Erythroblast (primary cell): ENCODE measurements around the gene ZNF280B.
A peak's percentile ranks its signal among the peaks of the same experiment; 100 is the strongest.
"Not testable (repeated sequence)": the region's sequence is repeated elsewhere in the genome, so short reads cannot be mapped to it uniquely, and the experiment has no call there.

ENCODE experiments used
- DNase-seq, 2 experiments: peaks; one replicate each; lab custom pipeline; 2025; lab: John Stamatoyannopoulos, UW
- GATA1 ChIP-seq: IDR thresholded peaks from 2 replicates; pipeline ENCODE4 v1.6.1; 2011; ENCODE audit warnings: low read depth, mild to moderate bottlenecking, control low read depth, low read length, moderate library complexity
- POLR2A ChIP-seq: IDR thresholded peaks from 2 replicates; pipeline ENCODE4 v1.6.1; 2011; ENCODE audit warnings: mild to moderate bottlenecking, low read length

The ZNF280B gene

DNA sequence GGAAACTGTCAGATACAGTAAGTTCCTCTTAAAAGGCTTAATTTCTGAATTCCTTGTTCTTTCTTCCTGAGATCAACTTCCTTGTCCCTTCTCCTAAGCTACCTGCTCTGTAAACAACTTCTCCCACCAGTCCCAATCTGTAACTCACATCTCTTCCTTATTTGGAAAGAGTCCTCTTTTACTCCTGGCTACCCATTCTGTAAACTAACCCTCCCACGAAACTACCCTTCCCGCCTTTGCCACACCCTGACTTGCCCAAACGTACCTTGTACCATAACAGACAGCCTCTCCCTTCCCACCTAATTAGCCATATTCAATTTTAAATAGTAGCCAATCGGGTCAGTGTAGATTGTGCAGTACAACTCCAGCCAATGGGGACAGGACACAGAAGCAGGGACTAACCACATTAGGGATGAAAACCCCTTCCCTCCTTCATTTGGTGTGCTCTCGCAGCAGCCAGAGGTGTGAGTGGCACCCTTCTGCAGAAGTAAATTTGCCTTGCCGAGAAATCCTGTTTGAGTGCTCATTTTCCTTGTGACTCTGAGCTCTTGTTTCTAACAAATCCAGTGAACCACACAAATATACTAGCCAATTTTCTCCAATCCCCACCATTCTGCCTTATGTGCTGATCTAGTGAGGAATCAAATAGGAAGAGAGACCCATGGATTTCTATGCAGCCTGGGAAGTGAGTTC, 49.5 kb downstream of the ZNF280B start:
- DNase-seq, result peak in 1 of 2 experiments; percentile 4
- TF ChIP-seq POLR2A, result no peak
- no peak for TF ChIP-seq GATA1

DNA sequence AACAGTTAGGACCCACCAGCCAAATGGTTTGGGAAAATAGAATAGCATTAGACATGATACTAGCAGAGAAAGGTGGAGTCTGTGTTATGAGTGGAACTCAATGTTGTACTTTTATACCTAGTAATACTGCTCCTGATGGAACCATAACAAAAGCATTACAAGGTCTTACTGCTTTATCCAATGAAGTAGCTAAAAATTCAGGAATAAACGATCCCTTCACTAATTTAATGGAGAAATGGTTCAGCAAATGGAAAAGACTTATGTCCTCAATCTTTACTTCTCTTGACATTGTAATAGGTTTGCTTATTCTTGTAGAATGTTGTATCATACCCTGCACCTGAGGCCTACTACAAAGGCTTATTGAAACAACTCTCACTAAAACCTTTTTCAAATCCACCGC, 50.2 kb downstream of the ZNF280B start:
- no peak for DNase-seq
- TF ChIP-seq GATA1 (no peak), POLR2A (no peak)

DNA sequence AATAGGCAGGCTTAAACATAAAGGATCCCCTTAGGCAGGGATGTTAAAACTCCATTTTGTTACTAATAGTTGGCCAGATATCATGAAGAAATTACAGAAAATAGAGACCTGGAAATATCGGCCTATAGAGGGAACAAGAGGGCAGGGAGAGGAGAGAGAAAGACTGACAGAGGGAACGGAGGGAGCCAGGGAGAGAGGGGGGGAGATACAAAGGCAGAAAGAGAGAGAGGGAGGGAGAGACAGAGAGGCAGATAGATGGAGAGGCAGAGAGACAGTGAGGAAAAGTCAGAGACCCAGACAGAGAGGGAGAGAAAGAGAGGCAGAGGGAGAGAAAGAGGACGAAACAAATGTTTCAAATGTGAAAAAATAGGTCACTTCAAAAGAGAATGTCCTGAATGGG, 53.5 kb downstream of the ZNF280B start:
- no peak for DNase-seq
- TF ChIP-seq GATA1, result no peak

DNA sequence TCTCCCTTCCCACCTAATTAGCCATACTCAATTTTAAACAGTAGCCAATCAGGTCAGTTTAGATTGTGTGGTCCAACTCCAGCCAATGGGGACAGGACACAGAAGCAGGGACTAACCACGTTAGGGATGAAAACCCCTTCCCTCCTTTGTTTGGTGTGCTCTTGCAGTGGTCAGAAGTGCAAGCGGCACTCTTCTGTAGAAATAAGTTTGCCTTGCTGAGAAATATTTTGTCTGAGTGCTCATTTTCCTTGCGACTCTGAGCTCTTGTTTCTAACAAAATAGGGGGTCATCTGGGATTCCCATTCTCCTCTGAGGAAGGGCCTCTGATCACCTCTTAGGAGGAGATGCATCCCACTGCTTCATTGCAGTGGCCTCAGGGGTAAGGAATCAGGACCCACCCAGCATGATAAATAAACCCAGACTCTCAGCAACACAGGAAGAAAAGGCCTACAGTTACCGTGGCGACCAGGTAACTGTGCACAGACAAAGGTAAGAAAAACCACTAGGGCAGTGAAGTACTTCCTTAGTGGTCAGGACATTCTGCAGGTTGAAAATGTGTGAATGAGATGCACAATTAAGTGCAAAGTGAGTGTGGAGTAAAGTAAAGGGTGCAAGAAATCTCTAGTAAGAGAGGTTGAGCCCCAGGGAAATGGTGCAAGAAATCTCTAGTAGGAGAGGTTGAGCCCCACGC, 55.4 kb downstream of the ZNF280B start:
- no peak for DNase-seq
- no peak for TF ChIP-seq GATA1
- no peak for TF ChIP-seq POLR2A

DNA sequence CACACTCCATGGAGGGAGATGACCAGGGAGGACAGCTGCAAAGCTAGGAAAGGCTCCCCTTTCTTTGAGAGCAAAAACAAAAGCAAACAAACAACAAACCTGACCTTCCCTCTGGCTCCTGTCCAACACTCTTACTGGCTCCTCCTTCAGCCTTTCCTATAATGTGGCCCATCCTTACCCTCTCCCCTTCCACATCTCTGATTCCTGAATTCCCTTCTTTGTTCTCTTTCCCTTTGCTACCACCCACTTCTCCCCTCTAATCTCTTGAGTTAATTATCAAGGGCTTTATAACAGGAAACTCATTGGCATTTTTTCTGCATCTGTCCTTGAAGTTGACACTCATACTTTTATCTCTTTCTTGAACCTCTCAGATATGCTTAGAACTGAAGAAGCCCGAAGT, 56.3 kb downstream of the ZNF280B start:
- no peak for DNase-seq
- TF ChIP-seq GATA1 (no peak), POLR2A (no peak)

DNA sequence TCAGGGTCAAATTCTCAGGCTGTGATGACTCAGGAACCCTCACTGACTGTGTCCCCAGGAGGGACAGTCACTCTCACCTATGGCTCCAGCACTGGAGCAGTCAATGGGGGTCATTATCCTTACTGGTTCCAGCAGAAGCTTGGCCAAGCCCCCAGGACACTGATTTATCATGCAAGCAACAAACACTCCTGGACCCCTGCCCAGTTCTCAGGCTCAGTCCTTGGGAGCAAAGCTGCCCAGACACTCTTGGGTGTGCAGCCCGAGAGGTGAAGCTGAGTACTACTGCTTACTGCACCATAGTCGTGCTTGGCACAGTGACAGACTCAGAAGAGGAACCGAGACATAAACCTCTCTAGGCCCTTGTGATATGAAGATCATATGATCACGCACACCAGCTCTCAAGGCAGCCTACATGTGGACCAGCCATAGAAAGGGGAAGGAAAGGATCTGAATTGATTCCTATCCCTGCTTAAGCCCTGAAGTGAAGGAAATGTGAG, 58.2 kb downstream of the ZNF280B start:
- DNase-seq, result no peak
- TF ChIP-seq POLR2A, result no peak
- TF ChIP-seq GATA1, result no peak

DNA sequence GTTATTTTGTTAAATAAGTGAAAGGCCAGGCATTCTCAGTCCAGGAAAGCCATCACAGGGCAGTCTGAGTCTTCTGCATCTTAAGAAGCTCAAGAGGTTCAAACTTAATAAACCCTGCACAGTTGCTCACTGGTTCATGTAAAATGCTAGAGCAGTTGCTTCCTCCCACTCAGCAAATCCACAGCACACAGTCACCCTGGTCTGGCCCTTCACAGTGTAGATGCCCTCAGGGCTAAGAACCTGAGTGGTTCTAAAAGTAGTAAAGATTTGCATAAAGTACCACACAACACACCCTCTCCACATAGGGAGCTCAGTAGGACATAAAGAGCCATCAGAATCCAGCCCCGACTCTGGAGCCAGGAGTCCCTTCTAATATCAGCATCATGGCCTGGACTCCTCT, 58.7 kb downstream of the ZNF280B start:
- DNase-seq, result no peak
- TF ChIP-seq GATA1 (no peak), POLR2A (no peak)

DNA sequence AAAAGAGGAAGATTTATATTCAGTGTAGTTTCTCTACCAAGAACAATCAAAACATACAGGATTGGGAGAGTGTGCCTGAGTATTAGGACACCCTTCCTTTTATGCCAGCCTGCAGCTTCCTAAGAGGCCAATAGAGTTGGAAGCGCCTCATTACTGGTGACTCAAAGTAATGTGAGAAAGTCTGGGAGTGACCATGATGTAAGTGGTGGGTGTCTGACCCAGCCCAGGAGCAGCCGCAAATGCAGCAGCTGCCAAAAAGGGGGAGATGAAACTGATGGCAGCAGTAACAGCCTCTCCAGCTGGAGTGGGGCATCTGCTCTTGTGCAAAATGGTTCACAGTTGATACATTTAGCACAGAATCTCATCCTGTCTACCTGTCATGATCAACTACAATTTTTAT, 62.0 kb downstream of the ZNF280B start:
- TF ChIP-seq POLR2A (no peak), GATA1 (no peak)
- no peak for DNase-seq

DNA sequence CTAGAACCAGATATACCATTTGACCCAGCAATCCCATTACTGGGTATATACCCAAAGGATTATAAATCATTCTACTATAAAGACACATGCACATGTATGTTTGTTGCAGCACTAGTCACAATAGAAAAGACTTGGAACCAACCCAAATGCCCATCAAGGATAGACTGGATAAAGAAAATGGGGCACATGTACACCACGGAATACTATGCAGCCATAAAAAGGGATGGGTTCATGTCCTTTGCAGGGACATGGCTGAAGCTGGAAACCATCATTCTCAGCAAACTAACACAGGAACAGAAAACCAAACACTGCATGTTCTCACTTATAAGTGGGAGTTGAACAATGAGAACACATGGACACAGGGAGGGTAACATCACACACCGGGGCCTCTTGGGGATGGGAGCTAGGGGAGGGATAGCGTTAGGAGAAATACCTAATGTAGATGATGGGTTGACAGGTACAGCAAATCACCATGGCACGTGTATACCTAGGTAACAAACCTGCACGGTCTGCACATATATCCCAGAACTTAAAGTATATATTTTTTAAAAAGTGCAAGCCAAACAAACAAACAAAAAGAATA, 64.4 kb downstream of the ZNF280B start:
- DNase-seq, result not testable (repeated sequence)

DNA sequence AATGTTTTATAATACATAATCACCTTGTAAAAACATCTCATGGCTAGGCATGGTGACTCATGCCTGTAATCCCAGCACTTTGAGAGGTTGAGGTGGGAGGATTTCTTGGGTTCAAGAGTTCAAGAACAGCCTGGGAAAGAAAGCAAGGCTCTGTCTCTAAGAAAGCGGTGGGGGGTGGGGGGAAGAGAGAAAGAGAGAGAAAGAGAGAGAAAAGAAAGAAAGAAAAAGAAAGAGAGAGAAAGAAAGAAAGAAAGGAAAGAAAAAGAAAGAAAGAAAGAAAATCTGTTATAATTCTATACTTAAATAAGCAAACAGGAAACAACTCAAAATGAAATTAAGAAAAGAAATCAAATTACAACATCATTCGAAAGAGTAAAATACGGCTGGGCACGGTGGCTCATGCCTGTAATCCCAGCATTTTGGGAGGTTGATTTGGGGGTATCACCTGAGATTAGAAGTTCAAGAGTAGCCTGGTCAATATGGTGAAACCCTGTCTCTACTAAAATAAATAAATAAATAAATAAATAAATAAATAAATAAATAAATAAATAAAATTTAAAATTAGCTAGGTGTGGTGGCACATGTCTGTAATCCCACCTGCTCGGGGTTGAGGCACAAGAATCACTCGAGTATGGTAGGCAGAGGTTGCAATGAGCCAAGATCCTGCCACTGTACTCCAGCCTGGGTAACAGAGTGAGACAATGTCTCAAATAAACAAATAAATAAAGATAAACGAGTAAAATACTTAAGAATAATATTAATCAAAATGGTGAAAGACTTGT, 65.4 kb downstream of the ZNF280B start:
- no peak for DNase-seq
- TF ChIP-seq POLR2A (no peak), GATA1 (no peak)

DNA sequence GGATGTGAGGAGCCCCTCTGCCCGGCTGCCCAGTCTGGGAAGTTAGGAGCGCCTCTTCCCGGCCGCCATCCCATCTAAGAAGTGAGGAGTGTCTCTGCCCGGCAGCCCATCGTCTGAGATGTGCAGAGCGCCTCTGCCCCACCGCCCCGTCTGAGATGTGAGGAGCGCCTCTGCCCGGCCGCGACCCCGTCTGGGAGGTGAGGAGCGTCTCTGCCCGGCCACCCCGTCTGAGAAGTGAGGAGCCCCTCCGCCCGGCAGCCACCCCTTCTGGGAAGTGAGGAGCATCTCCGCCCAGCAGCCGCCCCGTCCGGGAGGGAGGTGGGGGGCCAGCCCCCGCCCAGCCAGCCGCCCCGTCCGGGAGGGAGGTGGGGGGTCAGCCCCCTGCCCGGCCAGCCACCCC, 66.9 kb downstream of the ZNF280B start:
- not testable (repeated sequence) for DNase-seq

DNA sequence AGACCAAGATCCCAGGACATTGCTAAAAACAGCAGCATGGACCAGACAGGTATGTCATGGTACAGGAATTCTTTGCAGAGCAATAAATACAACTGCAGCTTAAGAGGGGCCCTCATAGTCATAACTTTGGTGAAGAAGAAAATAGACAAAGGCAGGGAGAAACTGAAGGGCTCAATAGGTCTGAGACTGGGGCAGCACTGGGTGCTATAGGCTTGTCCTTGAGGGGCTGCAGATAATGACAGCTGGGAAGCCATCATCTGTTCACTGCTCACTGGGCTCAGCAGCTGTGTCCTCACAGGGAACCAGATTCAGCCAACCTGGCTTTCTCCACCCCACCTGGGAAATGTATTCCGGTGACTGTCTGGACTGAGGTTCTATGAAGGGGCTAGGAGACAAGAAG, 68.4 kb downstream of the ZNF280B start:
- no peak for TF ChIP-seq POLR2A
- TF ChIP-seq GATA1, result no peak
- no peak for DNase-seq
